DOHH2 (cell line): ENCODE data around the gene USF1.

Source experiments
- EZH2phosphoT487 ChIP-seq: fragments of 200-600 bp; sonication (generic); IDR thresholded peaks from 2 replicates; pipeline ENCODE4 v1.6.1; 2017; ENCODE audit warnings: borderline replicate concordance, mild to moderate bottlenecking, antibody characterized with exemption, low read length, moderate library complexity, mixed read lengths
- TF ChIP-seq, protein P1 (sequence below): fragments of 200-600 bp; sonication (generic); IDR thresholded peaks from one replicate; pipeline ENCODE4 v1.5.1; 2014; ENCODE audit warnings: antibody characterized with exemption, mild to moderate bottlenecking, low read depth, low read length; ENCODE audit not compliant: poor library complexity, severe bottlenecking

DNA sequence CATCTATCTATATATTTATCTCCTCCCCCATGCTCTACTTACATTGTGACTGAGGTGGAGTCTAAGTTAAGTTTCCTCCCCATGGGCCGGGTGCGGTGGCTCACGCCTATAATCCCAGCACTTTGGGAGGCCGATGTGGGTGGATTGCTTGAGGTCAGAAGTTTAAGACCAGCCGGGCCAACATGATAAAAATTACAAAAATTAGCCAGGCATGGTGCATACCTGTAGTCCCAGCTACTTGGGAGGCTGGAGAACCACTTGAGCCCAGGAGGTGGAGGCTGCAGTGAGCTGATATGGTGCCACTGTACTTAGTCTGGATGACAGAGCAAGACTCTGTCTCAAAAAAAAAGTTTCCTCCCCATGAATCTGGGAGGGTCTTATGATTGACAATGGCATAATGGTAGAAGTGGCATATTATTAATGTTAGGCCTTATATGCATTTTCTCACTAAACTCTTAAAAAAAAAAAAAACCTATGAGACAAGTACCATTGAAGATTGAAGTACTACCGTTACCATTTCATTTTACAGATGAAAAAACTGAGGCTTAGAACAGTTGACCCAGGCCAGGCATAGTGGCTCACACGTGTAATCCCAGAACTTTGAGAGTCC, 36.1 kb downstream of the USF1 start:
- TF ChIP-seq, protein P1, sequence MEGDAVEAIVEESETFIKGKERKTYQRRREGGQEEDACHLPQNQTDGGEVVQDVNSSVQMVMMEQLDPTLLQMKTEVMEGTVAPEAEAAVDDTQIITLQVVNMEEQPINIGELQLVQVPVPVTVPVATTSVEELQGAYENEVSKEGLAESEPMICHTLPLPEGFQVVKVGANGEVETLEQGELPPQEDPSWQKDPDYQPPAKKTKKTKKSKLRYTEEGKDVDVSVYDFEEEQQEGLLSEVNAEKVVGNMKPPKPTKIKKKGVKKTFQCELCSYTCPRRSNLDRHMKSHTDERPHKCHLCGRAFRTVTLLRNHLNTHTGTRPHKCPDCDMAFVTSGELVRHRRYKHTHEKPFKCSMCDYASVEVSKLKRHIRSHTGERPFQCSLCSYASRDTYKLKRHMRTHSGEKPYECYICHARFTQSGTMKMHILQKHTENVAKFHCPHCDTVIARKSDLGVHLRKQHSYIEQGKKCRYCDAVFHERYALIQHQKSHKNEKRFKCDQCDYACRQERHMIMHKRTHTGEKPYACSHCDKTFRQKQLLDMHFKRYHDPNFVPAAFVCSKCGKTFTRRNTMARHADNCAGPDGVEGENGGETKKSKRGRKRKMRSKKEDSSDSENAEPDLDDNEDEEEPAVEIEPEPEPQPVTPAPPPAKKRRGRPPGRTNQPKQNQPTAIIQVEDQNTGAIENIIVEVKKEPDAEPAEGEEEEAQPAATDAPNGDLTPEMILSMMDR, result no peak
- TF ChIP-seq EZH2phosphoT487, result no peak
